Cardiac muscle cell (in vitro differentiated cells and primary cell): ENCODE measurements around the gene GPR161. TPM values are rescaled to one million over a fixed set of nuclear protein-coding genes. Genes with fewer than 3 reads are reported as not detected.

ENCODE experiments used
- DNase-seq, 2 donors: peaks; one replicate each; pipeline versions ENCODE4 v3.0.0 to v3.0.0-alpha.2; 2010 to 2017; ENCODE audit warnings: low read depth in 1 of 2, low spot score in 1 of 2
- H3K27ac ChIP-seq: fragments of 200-600 bp; sonication (generic); 2 replicates; pipeline ENCODE4 v1.5.1; 2016
- H3K27me3 ChIP-seq: fragments of 200-600 bp; sonication (generic); 2 replicates; pipeline ENCODE4 v1.6.0; 2016; ENCODE audit warnings: control low read depth
- H3K36me3 ChIP-seq: fragments of 200-600 bp; sonication (generic); 2 replicates; pipeline ENCODE4 v1.5.1; 2016; ENCODE audit warnings: control low read depth
- H3K4me1 ChIP-seq: fragments of 200-600 bp; sonication (generic); 2 replicates; pipeline ENCODE4 v1.8.1; 2017; ENCODE audit warnings: low read depth, mild to moderate bottlenecking, mixed run types
- H3K4me3 ChIP-seq: fragments of 200-600 bp; sonication (generic); 2 replicates; pipeline ENCODE4 v1.5.1; 2016; ENCODE audit warnings: mild to moderate bottlenecking
- H3K9me3 ChIP-seq: fragments of 200-600 bp; sonication (generic); 2 replicates; pipeline ENCODE4 v1.5.1; 2017; ENCODE audit warnings: low read depth, mild to moderate bottlenecking, control low read depth
- CTCF ChIP-seq: IDR thresholded peaks from 2 replicates; pipeline ENCODE4 v1.5.1; 2012; ENCODE audit warnings: low read depth, mild to moderate bottlenecking, low read length
- polyA plus RNA-seq: library from polyadenylated mRNA; unstranded; fragments of >200 nt; fragmentation: Nextera tagmentation; extraction: Ambion mirVana; gene quantifications from 2 replicates; pipeline ENCODE4 v1.2.1, GENCODE V29; 2016
- total RNA-seq: library from RNA; depleted of rRNA; stranded (reverse); fragments of >200 nt; gene quantifications from 2 replicates; pipeline ENCODE4 v1.2.3, GENCODE V29; 2016

Gene GPR161
- total and polyA plus RNA-seq, 2 experiments from 2014 or later: 17.0 to 27.6 TPM

- Histone ChIP-seq H3K36me3 (no peaks in the 10 kb centered on the region), H3K4me1 (peaks cover 10% of the 10 kb centered on the region), H3K4me3 (no peak overlapping the region), H3K27me3 (no peaks in the 10 kb centered on the region), H3K27ac (no peak overlapping the region), H3K9me3 (no peaks in the 10 kb centered on the region)
- no peak for DNase-seq
- TF ChIP-seq CTCF: no peak
Observed at GRCh38 chr1:168104535-168104934, 32.2 kb downstream of the GPR161 start.

GRCh38 chr1:168102487-168102886 is 34.2 kb downstream of the GPR161 start:
- Histone ChIP-seq H3K9me3 (no peaks in the 10 kb centered on the region), H3K27me3 (no peaks in the 10 kb centered on the region), H3K4me1 (peaks cover 10% of the 10 kb centered on the region), H3K27ac (no peak overlapping the region), H3K4me3 (no peak overlapping the region), H3K36me3 (no peaks in the 10 kb centered on the region)
- DNase-seq: no peak
- TF ChIP-seq CTCF: no peak

- H3K36me3 ChIP-seq: no peaks in the 10 kb centered on the region
Observed at GRCh38 chr1:168101336-168101735, 35.4 kb downstream of the GPR161 start.

GRCh38 chr1:168100315-168101002 is 36.3 kb downstream of the GPR161 start:
- Histone ChIP-seq H3K27ac (no peak overlapping the region), H3K4me1 (peaks cover 10% of the 10 kb centered on the region), H3K36me3 (no peaks in the 10 kb centered on the region)

More at GRCh38 chr1:168101336-168101735, 35.4 kb downstream of the GPR161 start:
- H3K27ac ChIP-seq: no peak overlapping the region
- H3K27me3 ChIP-seq: no peaks in the 10 kb centered on the region
- H3K9me3 ChIP-seq: no peaks in the 10 kb centered on the region
- no peak for DNase-seq
- no peak overlapping the region for H3K4me3 ChIP-seq
- H3K4me1 ChIP-seq: peaks cover 10% of the 10 kb centered on the region
- no peak for TF ChIP-seq CTCF

GRCh38 chr1:168099337-168099801 is 37.4 kb downstream of the GPR161 start:
- Histone ChIP-seq H3K27ac (no peak overlapping the region), H3K27me3 (no peaks in the 10 kb centered on the region), H3K36me3 (no peaks in the 10 kb centered on the region), H3K4me1 (peaks cover 10% of the 10 kb centered on the region), H3K4me3 (no peak overlapping the region), H3K9me3 (no peaks in the 10 kb centered on the region)
- no peak for TF ChIP-seq CTCF
- DNase-seq: no peak

More at GRCh38 chr1:168100315-168101002, 36.3 kb downstream of the GPR161 start:
- no peak for TF ChIP-seq CTCF
- Histone ChIP-seq H3K4me3 (no peak overlapping the region), H3K9me3 (no peaks in the 10 kb centered on the region), H3K27me3 (no peaks in the 10 kb centered on the region)
- no peak for DNase-seq
